ENCODE data around the gene SPATA32. TPM values are rescaled to one million over a fixed set of nuclear protein-coding genes. Genes with fewer than 3 reads are reported as not detected.
"Not testable (repeated sequence)": the region's sequence is repeated elsewhere in the genome, so short reads cannot be mapped to it uniquely, and the experiment has no call there.

Gene SPATA32
- total and polyA plus RNA-seq, 12 donors, result 0.13 to 0.16 TPM; not detected in 10

DNA sequence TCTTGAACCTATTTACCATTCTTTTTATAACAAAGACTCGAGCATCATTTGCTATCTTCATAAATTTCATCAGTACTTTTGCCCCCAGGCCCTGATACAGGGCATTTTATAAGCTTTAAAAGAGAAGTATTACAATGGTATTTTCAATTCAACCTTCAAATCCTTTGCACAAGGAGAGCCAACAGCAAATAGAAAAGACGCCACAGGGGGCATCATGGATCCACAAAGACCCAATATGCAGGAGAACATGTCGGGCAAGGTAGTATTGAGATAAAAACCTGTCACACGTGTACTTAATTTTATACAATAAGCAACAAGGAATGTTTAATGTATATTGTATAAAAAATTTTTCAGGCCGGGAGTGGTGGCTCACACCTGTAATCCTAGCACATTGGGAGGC is 44.7 kb upstream of the SPATA32 start:
- TF ChIP-seq, protein P1, sequence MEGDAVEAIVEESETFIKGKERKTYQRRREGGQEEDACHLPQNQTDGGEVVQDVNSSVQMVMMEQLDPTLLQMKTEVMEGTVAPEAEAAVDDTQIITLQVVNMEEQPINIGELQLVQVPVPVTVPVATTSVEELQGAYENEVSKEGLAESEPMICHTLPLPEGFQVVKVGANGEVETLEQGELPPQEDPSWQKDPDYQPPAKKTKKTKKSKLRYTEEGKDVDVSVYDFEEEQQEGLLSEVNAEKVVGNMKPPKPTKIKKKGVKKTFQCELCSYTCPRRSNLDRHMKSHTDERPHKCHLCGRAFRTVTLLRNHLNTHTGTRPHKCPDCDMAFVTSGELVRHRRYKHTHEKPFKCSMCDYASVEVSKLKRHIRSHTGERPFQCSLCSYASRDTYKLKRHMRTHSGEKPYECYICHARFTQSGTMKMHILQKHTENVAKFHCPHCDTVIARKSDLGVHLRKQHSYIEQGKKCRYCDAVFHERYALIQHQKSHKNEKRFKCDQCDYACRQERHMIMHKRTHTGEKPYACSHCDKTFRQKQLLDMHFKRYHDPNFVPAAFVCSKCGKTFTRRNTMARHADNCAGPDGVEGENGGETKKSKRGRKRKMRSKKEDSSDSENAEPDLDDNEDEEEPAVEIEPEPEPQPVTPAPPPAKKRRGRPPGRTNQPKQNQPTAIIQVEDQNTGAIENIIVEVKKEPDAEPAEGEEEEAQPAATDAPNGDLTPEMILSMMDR (IDR thresholded peaks at IDR 0.05), result peak in 3 of 9 donors; percentile 11 to 35 (median 33)
- ATAC-seq (no peak), DNase-seq (no peak)
- intact Hi-C loops (cut with DNase I), result no loop called here
- Histone ChIP-seq H3K9me3 (no peaks in the 10 kb centered on the region), H3K4me3 (no peak overlapping the region), H3K27ac (peak overlapping the region; percentile 20 to 83 (median 69)), H3K4me1 (peaks cover 47 to 97% (median 82%) of the 10 kb centered on the region in 9 donors), H3K27me3 (no peaks in the 10 kb centered on the region), H3K36me3 (peaks cover 0 to 40% (median 0%) of the 10 kb centered on the region in 9 donors)
- 69 to 72% methylated on average over 5 of the region's 5 CpGs for WGBS, 2 donors

DNA sequence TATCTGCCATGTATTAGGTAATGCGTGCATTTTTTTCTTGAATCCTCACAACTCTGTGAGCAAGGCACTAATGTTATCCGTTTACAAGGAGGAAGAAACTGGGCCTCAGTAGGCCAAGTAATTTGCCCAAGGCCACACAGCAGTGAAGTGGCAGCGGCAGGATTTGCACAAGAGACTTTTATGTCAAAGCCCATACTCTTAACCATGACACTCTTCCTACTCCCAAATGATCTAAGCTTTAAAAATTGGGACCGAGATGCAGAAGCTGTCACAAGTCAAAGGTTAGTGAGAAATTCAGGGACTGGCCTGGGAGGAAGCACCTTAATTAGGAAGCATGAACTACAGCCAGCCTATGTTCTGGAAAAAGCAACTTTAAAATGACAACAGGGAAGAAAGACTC is 44.2 kb upstream of the SPATA32 start:
- intact Hi-C loops (cut with DNase I), result no loop called here
- Histone ChIP-seq H3K27me3 (no peaks in the 10 kb centered on the region), H3K36me3 (peaks cover 0 to 35% (median 0%) of the 10 kb centered on the region in 9 donors), H3K9me3 (no peaks in the 10 kb centered on the region), H3K4me1 (peaks cover 43 to 97% (median 79%) of the 10 kb centered on the region in 9 donors), H3K4me3 (no peak overlapping the region), H3K27ac (peak overlapping the region; percentile 20 to 83 (median 69))
- ATAC-seq (no peak), DNase-seq (no peak)
- TF ChIP-seq, protein P1 (IDR thresholded peaks at IDR 0.05), result no peak
- WGBS, 2 donors, result 52 to 65% methylated on average over 4 of the region's 4 CpGs

DNA sequence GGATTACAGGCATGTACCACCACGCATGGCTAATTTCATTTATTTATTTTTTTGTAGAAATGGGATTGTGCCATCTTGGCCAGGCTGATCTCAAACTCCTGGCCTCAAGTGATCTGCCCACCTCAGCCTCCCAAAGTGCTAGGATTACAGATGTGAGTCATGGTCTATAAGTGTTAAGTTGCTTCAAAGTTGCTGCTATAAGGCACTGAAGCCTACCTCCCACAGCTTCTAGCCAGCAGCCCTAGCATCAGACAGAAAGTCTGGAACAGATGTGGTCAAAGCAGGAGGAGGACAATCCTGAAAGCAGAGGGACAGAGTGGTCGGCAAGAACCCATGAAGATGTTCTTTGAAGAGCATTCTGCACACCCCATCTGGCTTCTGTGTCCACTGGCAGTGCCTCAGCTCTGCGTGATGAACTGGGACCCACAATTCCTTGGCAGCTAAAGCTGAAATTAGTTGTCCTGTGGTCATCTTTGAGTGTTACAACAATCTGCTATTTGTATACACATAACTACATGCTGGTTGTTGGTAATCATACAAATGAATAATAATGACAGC is 43.7 kb upstream of the SPATA32 start:
- WGBS, 2 donors, result 62 to 75% methylated on average over 3 of the region's 3 CpGs
- Histone ChIP-seq H3K27me3 (no peaks in the 10 kb centered on the region), H3K36me3 (peaks cover 0 to 31% (median 0%) of the 10 kb centered on the region in 9 donors), H3K9me3 (no peaks in the 10 kb centered on the region), H3K4me1 (peaks cover 38 to 97% (median 79%) of the 10 kb centered on the region in 9 donors), H3K27ac (peak overlapping the region; percentile 20 to 83 (median 69)), H3K4me3 (no peak overlapping the region)
- DNase-seq, result no peak
- intact Hi-C loops (cut with DNase I), result no loop called here
- ATAC-seq, result no peak
- TF ChIP-seq, protein P1 (IDR thresholded peaks at IDR 0.05), result no peak

DNA sequence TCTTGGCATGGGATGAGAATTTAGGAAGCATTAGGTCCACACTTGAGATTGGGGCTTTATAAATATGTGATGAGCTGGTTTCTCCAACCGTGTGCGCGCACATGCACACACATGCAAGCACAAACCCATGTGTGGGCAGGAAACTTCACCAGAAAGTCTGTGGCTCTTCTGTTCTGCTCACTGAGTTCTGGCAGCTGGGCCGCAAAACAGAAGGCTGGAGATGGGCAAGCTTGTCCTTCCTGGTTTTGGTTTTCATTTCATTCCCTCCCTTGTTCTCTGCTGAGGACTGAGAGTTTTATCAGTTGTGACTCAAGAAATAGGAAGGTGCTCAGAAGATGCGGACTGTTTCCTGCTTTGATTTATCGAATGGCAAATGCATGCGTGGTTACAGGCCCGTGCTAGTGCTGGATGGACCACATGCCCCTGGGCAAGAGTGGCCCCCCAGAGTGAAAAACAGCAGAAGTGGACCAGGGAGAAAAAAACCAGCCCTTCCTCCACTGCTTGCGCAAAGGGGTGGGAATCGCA is 40.8 kb upstream of the SPATA32 start:
- ATAC-seq (peak; percentile 35 to 76 (median 64)), DNase-seq (no peak)
- Histone ChIP-seq H3K9me3 (no peaks in the 10 kb centered on the region), H3K27me3 (no peaks in the 10 kb centered on the region), H3K36me3 (peaks cover 0 to 13% (median 0%) of the 10 kb centered on the region in 9 donors), H3K4me3 (no peak overlapping the region), H3K4me1 (peaks cover 40 to 98% (median 80%) of the 10 kb centered on the region in 9 donors), H3K27ac (peak overlapping the region; percentile 46 to 84 (median 74))
- 63 to 68% methylated on average over 10 of the region's 10 CpGs for WGBS, 2 donors
- intact Hi-C loops (cut with DNase I), result no loop called here
- TF ChIP-seq, protein P1 (IDR thresholded peaks at IDR 0.05), result no peak

DNA sequence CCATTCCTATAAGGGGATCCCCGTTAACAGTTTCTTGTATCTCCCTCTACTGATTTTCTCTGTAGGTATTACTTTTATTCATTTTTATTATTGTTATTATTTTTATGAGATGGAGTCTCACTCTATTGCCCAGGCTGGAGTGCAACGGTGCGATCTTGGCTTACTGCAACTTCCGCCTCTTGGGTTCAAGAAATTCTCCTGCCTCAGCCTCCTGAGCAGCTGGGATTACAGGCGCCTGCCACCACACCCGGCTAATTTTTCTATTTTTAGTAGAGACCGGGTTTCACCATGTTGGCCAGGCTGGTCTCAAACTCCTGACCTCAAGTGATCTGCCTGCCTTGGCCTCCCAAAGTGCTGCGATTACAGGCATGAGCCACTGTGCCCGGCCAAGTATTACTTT is 40.3 kb upstream of the SPATA32 start:
- WGBS, 2 donors, result 62 to 65% methylated on average over 9 of the region's 9 CpGs
- not testable (repeated sequence) for H3K4me3 ChIP-seq
- ATAC-seq, result peak in 2 of 8 donors; percentile 15 to 21

More for the DNA sequence above, 40.3 kb upstream of the SPATA32 start:
- H3K9me3 ChIP-seq; intact Hi-C loops (cut with DNase I); H3K27me3 ChIP-seq; DNase-seq: not testable (repeated sequence)
- peaks cover 0 to 13% (median 0%) of the 10 kb centered on the region in 9 donors for H3K36me3 ChIP-seq
- H3K4me1 ChIP-seq, result peaks cover 43 to 98% (median 80%) of the 10 kb centered on the region in 9 donors
- H3K27ac ChIP-seq, result peak overlapping the region; percentile 46 to 84 (median 74)

Measured in heart right ventricle (tissue), 16 donors.